Testis (tissue), 3 donors: Measurements from ENCODE around the gene PNMA1. TPM values are rescaled to one million over a fixed set of nuclear protein-coding genes. Genes with fewer than 3 reads are reported as not detected.

Experiments used
- DNase-seq: peaks from one replicate; pipeline ENCODE4 v3.0.0-alpha.2; 2019
- H3K27ac ChIP-seq, 2 donors: fragments of 200-600 bp; sonication (generic); one replicate each; pipeline ENCODE4 v1.5.1; 2019
- H3K27me3 ChIP-seq: fragments of 200-600 bp; sonication (generic); one replicate; pipeline ENCODE4 v1.5.1; 2019
- H3K36me3 ChIP-seq: fragments of 200-600 bp; sonication (generic); one replicate; pipeline ENCODE4 v1.5.1; 2017; ENCODE audit warnings: low read depth; ENCODE audit errors: missing control alignments
- H3K4me1 ChIP-seq: fragments of 200-600 bp; sonication (generic); one replicate; pipeline ENCODE4 v1.5.1; 2019
- H3K4me3 ChIP-seq, 2 donors: fragments of 200-600 bp; sonication (generic); one replicate each; pipeline ENCODE4 v1.5.1; 2017 to 2019
- H3K9me3 ChIP-seq: fragments of 200-600 bp; sonication (generic); one replicate; pipeline ENCODE4 v1.5.1; 2017
- POLR2A ChIP-seq: fragments of 450-650 bp; IDR thresholded peaks from one replicate; pipeline ENCODE4 v1.6.1; 2017; ENCODE audit warnings: antibody characterized with exemption, mild to moderate bottlenecking, moderate library complexity
- WGBS, 2 donors: methylation state at CpG; one replicate each; pipeline ENCODE4 v1.1.5; 2018; 5-methylcytosine and 5-hydroxymethylcytosine counted together
- intact Hi-C: fragments of 100-400 bp; cut with DNase I; formaldehyde crosslinking; loops from one replicate; pipeline ENCODE4 v1.15.1; 2023; ENCODE audit warnings: low total_unique reads
- polyA plus RNA-seq: library from polyadenylated mRNA; stranded (reverse); fragments of 350-450 nt; fragmentation: Illumina TruSeq; extraction: RNeasy Lipid Tissue Mini Kit (QIAGEN cat#74804); gene quantifications from one replicate; pipeline ENCODE4 v1.2.3, GENCODE V29; 2014; ENCODE audit warnings: low read depth, low replicate concordance; ENCODE audit not compliant: insufficient read depth
- total RNA-seq, 2 donors: library from RNA; depleted of rRNA; stranded (reverse); fragments of >200 nt; gene quantifications; one replicate each; pipeline ENCODE4 v1.2.3, GENCODE V29; 2016
- TF ChIP-seq, protein P1 (sequence below), 3 experiments: fragments of 450-650 bp in 2 of 3; fragments of 200-600 bp in 1 of 3; sonication (generic) in 1 of 3; IDR thresholded peaks; one replicate each; pipeline ENCODE4 v1.5.1; 2016 to 2019; ENCODE audit warnings: antibody characterized with exemption in 3 of 3, mild to moderate bottlenecking in 2 of 3, moderate library complexity in 1 of 3

The PNMA1 gene
- total and polyA plus RNA-seq, 3 donors from 2014 or later: 74.8 to 184 (median 85.6) TPM

DNA sequence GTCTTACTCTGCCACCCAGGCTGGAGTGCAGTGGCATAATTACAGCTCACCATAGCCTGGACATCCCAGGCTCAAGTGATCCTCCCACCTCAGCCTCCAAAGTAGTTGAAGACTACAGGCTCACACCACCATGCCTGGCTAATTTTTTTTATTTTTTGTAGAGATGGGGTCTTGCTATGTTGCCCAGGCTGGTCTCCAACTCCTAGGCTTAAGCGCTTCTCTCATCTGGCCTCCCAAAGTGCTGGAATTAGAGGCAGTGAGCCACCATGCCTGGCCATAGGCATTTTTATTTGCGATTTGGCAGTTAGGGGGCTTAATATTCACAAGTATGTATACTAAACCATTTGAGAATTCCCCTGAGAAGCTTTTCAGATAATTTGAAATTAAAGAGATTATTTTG lies 19.1 kb downstream of the PNMA1 start:
- no peak overlapping the region for H3K27ac ChIP-seq
- WGBS, 2 donors: 76 to 86% methylated on average over 2 of the region's 2 CpGs
- H3K27me3 ChIP-seq: no peaks in the 10 kb centered on the region
- no peaks in the 10 kb centered on the region for H3K36me3 ChIP-seq
- no peak overlapping the region for H3K4me3 ChIP-seq
- H3K4me1 ChIP-seq: no peaks in the 10 kb centered on the region
- intact Hi-C loops: no loop called here
- no peak for TF ChIP-seq POLR2A
- TF ChIP-seq, protein P1, sequence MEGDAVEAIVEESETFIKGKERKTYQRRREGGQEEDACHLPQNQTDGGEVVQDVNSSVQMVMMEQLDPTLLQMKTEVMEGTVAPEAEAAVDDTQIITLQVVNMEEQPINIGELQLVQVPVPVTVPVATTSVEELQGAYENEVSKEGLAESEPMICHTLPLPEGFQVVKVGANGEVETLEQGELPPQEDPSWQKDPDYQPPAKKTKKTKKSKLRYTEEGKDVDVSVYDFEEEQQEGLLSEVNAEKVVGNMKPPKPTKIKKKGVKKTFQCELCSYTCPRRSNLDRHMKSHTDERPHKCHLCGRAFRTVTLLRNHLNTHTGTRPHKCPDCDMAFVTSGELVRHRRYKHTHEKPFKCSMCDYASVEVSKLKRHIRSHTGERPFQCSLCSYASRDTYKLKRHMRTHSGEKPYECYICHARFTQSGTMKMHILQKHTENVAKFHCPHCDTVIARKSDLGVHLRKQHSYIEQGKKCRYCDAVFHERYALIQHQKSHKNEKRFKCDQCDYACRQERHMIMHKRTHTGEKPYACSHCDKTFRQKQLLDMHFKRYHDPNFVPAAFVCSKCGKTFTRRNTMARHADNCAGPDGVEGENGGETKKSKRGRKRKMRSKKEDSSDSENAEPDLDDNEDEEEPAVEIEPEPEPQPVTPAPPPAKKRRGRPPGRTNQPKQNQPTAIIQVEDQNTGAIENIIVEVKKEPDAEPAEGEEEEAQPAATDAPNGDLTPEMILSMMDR (IDR thresholded peaks at IDR 0.05): no peak
- no peak for DNase-seq
- no peaks in the 10 kb centered on the region for H3K9me3 ChIP-seq

DNA sequence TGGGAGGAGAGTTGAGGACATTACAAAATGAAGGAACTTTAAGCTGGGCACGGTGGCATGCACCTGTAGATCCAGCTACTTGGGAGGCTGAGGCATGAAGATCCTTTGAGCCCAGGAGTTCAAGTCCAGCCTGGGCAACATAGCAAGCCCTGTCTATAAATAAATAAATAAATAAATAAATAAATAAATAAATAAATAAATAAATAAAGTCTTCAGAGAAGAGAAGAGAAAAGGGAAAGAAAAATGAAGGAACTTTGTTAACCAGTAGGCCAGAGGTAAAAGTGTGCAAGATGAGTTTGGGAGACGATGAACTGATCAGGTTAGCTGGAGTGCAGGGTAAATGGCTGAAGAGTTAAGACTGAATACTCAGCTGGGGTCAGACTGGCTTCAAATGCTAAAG lies 20.1 kb downstream of the PNMA1 start:
- no peak overlapping the region for H3K4me3 ChIP-seq
- no peaks in the 10 kb centered on the region for H3K4me1 ChIP-seq
- no peaks in the 10 kb centered on the region for H3K9me3 ChIP-seq
- DNase-seq: no peak
- TF ChIP-seq, protein P1 (IDR thresholded peaks at IDR 0.05): no peak
- TF ChIP-seq POLR2A: no peak
- no peaks in the 10 kb centered on the region for H3K27me3 ChIP-seq
- H3K36me3 ChIP-seq: no peaks in the 10 kb centered on the region
- H3K27ac ChIP-seq: no peak overlapping the region
- 96 to 98% methylated on average over 2 of the region's 2 CpGs for WGBS, 2 donors
- intact Hi-C loops: no loop called here

DNA sequence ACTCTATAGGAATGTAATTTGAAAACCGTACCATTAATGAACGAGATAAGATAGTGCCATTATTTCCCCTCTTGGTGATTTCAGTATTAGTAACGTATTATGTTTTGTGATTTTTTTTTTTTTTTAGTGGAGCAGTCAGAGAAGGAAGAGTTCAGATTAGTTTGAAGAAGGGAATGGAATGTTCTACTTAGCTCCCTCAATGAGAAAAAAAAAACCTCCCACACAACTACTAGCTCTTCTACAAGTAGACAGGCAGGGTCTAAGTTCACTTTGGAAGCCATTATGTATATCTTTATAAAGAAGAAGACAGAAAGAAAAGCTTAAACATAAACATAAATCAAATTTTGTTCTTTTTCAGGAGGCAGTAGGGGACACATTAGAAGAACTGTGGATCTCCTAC lies 27.3 kb downstream of the PNMA1 start:
- WGBS, 2 donors: 28 to 41% methylated on average over 3 of the region's 3 CpGs
- peak overlapping the region; percentile 52 to 79 for H3K27ac ChIP-seq

DNA sequence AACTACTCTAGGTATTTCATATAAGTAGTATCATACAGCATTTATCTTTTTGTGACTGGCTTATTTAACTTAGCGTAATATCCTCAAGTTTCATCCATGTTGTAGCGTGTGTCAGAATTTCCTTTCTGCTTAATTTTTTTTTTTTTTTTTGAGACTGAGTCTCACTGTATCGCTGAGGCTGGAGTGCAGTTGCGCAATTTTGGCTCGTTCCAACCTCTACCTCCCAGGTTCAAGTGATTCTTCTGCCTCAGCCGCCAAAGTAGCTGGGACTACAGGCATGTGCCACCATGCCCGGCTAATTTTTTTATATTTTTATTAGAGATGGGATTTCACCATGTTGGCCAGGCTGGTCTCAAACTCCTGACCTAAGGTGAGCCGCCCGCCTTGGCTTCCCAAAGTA lies 28.9 kb downstream of the PNMA1 start:
- no peaks in the 10 kb centered on the region for H3K27me3 ChIP-seq
- peaks cover 6% of the 10 kb centered on the region for H3K4me1 ChIP-seq
- no peaks in the 10 kb centered on the region for H3K9me3 ChIP-seq
- no peaks in the 10 kb centered on the region for H3K36me3 ChIP-seq
- TF ChIP-seq, protein P1 (IDR thresholded peaks at IDR 0.05): no peak
- TF ChIP-seq POLR2A: no peak
- DNase-seq: no peak
- no peak overlapping the region for H3K4me3 ChIP-seq
- WGBS, 2 donors: 82 to 89% methylated on average over 9 of the region's 9 CpGs
- H3K27ac ChIP-seq: no peak overlapping the region
- intact Hi-C loops: no loop called here

More for the DNA sequence above, 27.3 kb downstream of the PNMA1 start:
- no peaks in the 10 kb centered on the region for H3K9me3 ChIP-seq
- no peaks in the 10 kb centered on the region for H3K27me3 ChIP-seq
- H3K36me3 ChIP-seq: no peaks in the 10 kb centered on the region
- DNase-seq: no peak
- intact Hi-C loops: no loop called here
- TF ChIP-seq POLR2A: no peak
- TF ChIP-seq, protein P1 (IDR thresholded peaks at IDR 0.05): no peak
- H3K4me1 ChIP-seq: peaks cover 6% of the 10 kb centered on the region
- no peak overlapping the region for H3K4me3 ChIP-seq

DNA sequence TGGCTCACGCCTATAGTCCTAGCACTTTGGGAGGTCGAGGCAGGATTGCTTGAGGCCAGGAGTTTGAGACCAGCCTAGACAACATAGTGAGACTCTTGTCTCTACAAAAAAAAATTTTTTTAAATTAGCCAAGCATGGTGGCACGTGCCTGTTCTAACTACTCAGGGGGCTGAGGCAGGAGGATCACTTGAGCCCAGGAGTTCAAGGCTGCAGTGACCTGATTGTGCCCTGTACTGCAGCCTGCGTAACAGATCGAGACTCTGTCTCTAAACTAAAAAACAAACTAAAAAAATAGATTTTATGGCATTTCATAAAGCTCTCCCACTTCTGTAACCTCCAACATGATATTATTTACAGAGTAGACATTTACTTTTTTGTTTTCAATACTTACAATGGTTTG lies 29.6 kb downstream of the PNMA1 start:
- Histone ChIP-seq H3K27ac (peak overlapping the region in 1 of 2 donors; percentile 9), H3K36me3 (no peaks in the 10 kb centered on the region), H3K27me3 (no peaks in the 10 kb centered on the region), H3K9me3 (no peaks in the 10 kb centered on the region), H3K4me1 (peaks cover 6% of the 10 kb centered on the region), H3K4me3 (no peak overlapping the region)
- DNase-seq: peak; percentile 35
- 57 to 67% methylated on average over 5 of the region's 5 CpGs for WGBS, 2 donors
- TF ChIP-seq POLR2A: no peak
- TF ChIP-seq, protein P1 (IDR thresholded peaks at IDR 0.05): no peak
- intact Hi-C loops: no loop called here
